ENCODE data around the gene GOLGA3. TPM values are rescaled to one million over a fixed set of nuclear protein-coding genes. Genes with fewer than 3 reads are reported as not detected.

GOLGA3 gene
- total and polyA plus RNA-seq, 9 of the 15 experiments (the other 6 are each of a cell fraction or from before 2014, with no cell fraction given): 1.9 to 48.1 (median 18.4) TPM

- Histone ChIP-seq H3K79me2 (ENCODE audit: control insufficient read depth, insufficient read depth, low read length) (peaks cover 28% of the 10 kb centered on the region), H3K27ac (ENCODE audit: extremely low read depth, low read depth, low read length) (no peak overlapping the region), H3K27me3 (ENCODE audit: control insufficient read depth in 2 of 2, insufficient read depth in 2 of 2, low read length in 2 of 2) (no peaks in the 10 kb centered on the region), H3K4me2 (ENCODE audit: insufficient read depth, low read length) (no peak overlapping the region), H3K9ac (ENCODE audit: insufficient read depth in 1 of 2, low read depth in 2 of 2, low read length in 2 of 2) (no peak overlapping the region), H2AFZ (ENCODE audit: low read depth, low read length) (no peak overlapping the region), H3K4me1 (replicated peaks in 1 of 2; ENCODE audit: control insufficient read depth in 2 of 2, insufficient read depth in 2 of 2, low read length in 2 of 2) (peaks cover 0 to 16% of the 10 kb centered on the region in 2 experiments; a peak in 3 of 5 replicates), H3K4me3 (no peak overlapping the region), H3K9me3 (replicated peaks; ENCODE audit: control insufficient read depth, insufficient read depth, low read depth, low read length) (no peaks in the 10 kb centered on the region), H3K9me1 (ENCODE audit: control insufficient read depth, insufficient read depth, low read length) (peaks cover 8% of the 10 kb centered on the region), H3K36me3 (ENCODE audit: control insufficient read depth, insufficient read depth, low read length) (peaks cover 88% of the 10 kb centered on the region), H4K20me1 (replicated peaks; ENCODE audit: control insufficient read depth, insufficient read depth, low read length) (peaks cover 24% of the 10 kb centered on the region)
- in situ Hi-C loops (cut with MboI) (no loop called here), intact Hi-C loops (cut with micrococcal nuclease) (no loop called here)
- no peak for FAIRE-seq
- ATAC-seq: no peak
- no TSS peak for BruUV-seq (replicated peaks)
- DNase-seq (ENCODE audit: extremely low read depth in 1 of 4, low spot score in 3 of 4): no peak
- CTCF ChIA-PET (ENCODE audit: low intra/inter-chr PET ratio): no interaction called here
- POLR2A ChIA-PET: interaction anchor here (0.6 kb wide), 1 partner anchor 19 kb away, joined by 3 read pairs; no protein-coding TSS in a partner anchor
- 98% methylated on average over 8 of the region's 15 CpGs for WGBS (ENCODE audit: insufficient coverage, low coverage, missing lambda C conversion rate)
- TF ChIP-seq PKNOX1 (IDR thresholded peaks at IDR 0.05) (no peak), ZNF592 (IDR thresholded peaks at IDR 0.05) (no peak), NCOA4 (IDR thresholded peaks at IDR 0.05; ENCODE audit: partially characterized antibody) (no peak), CBFB (CRISPR knock-in tag; IDR thresholded peaks at IDR 0.05) (no peak), NBN (IDR thresholded peaks at IDR 0.05; ENCODE audit: low read depth) (no peak), NFYB (IDR thresholded peaks at IDR 0.05; ENCODE audit: extremely low read depth, insufficient read length) (no peak), SRF (CRISPR knock-in tag; IDR thresholded peaks at IDR 0.05) (no peak), GTF2B (IDR thresholded peaks at IDR 0.05; ENCODE audit: extremely low read depth, insufficient read length) (no peak), ZFP36 (IDR thresholded peaks at IDR 0.05; ENCODE audit: low read depth, low read length, partially characterized antibody) (no peak), SIX5 (IDR thresholded peaks at IDR 0.05; ENCODE audit: borderline replicate concordance in 1 of 2, insufficient read depth in 1 of 2, low read depth in 1 of 2, low read length in 2 of 2) (no peak), SRSF3 (IDR thresholded peaks at IDR 0.05; ENCODE audit: insufficient read depth, low read length) (no peak), U2AF2 (optimal IDR thresholded peaks at IDR 0.05; ENCODE audit: low read depth, low read length) (no peak), ZNF584 (CRISPR knock-in tag; IDR thresholded peaks at IDR 0.05; ENCODE audit: low read depth) (no peak), HNRNPH1 (optimal IDR thresholded peaks at IDR 0.05; ENCODE audit: low read depth, low read length) (no peak), BCOR (IDR thresholded peaks at IDR 0.05) (no peak), BRCA1 (IDR thresholded peaks at IDR 0.05) (no peak), BRCA1 (CRISPR knock-in tag; IDR thresholded peaks at IDR 0.05) (no peak)
These were observed 24.8 kb downstream of the GOLGA3 start for GRCh38 chr12:132803888-132804287.
